Sigmoid colon (tissue), 4 donors: ENCODE results near the gene MYH7.

Experiments
- EP300 ChIP-seq, 4 donors: sonication (generic); formaldehyde crosslinking; IDR thresholded peaks; one replicate each; pipeline ENCODE4 v1.6.1; 2017; ENCODE audit warnings: antibody characterized with exemption in 4 of 4
- POLR2A ChIP-seq, 2 donors: fragments of 450-650 bp; IDR thresholded peaks; one replicate each; pipeline ENCODE4 v1.6.1; 2016; ENCODE audit warnings: antibody characterized with exemption in 2 of 2, mild to moderate bottlenecking in 2 of 2, moderate library complexity in 2 of 2
- POLR2AphosphoS5 ChIP-seq, 4 donors: sonication (generic); formaldehyde crosslinking; IDR thresholded peaks; one replicate each; pipeline ENCODE4 v1.6.1; 2017; ENCODE audit warnings: antibody characterized with exemption in 4 of 4
- TF ChIP-seq, protein P1 (sequence below), 4 experiments: fragments of 450-650 bp in 3 of 4; fragments of 200-600 bp in 1 of 4; IDR thresholded peaks; one replicate each; pipeline ENCODE4 v1.5.1; 2016 to 2019; ENCODE audit warnings: antibody characterized with exemption in 4 of 4, mild to moderate bottlenecking in 3 of 4, moderate library complexity in 2 of 4

DNA sequence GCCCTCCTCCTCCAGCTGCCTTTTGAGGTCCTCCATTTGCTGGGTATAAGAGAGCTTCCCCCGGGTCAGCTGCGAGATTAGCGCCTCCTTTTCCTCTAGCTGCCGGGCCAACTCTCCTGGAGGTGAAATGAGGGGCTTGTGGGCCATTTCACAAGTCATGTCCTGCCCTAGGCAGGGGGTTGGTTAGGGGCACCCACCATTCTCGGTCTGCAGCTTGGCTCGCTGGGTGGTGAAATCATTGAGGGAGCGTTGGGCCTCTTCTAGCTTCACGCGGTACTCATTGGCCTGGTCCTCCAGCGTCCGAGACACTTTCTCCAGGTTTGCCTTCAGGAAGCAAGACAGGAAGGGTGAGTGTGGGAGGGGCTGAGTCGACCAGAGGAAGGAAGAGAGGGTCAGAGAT lies 46.1 kb downstream of the MYH7 start:
- TF ChIP-seq, protein P1, sequence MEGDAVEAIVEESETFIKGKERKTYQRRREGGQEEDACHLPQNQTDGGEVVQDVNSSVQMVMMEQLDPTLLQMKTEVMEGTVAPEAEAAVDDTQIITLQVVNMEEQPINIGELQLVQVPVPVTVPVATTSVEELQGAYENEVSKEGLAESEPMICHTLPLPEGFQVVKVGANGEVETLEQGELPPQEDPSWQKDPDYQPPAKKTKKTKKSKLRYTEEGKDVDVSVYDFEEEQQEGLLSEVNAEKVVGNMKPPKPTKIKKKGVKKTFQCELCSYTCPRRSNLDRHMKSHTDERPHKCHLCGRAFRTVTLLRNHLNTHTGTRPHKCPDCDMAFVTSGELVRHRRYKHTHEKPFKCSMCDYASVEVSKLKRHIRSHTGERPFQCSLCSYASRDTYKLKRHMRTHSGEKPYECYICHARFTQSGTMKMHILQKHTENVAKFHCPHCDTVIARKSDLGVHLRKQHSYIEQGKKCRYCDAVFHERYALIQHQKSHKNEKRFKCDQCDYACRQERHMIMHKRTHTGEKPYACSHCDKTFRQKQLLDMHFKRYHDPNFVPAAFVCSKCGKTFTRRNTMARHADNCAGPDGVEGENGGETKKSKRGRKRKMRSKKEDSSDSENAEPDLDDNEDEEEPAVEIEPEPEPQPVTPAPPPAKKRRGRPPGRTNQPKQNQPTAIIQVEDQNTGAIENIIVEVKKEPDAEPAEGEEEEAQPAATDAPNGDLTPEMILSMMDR (IDR thresholded peaks at IDR 0.05), result no peak
- no peak for TF ChIP-seq EP300 (IDR thresholded peaks at IDR 0.05)
- TF ChIP-seq POLR2A (IDR thresholded peaks at IDR 0.05), result no peak
- no peak for TF ChIP-seq POLR2AphosphoS5 (IDR thresholded peaks at IDR 0.05)
